Measurements from ENCODE around the gene FANCI.
"Not testable (repeated sequence)": the region's sequence is repeated elsewhere in the genome, so short reads cannot be mapped to it uniquely, and the experiment has no call there.

The FANCI gene

GRCh38 chr15:89243046-89243690 is 611 bp upstream of the FANCI start:
- no peak for TF ChIP-seq ZNF274 (IDR thresholded peaks at IDR 0.05; ENCODE audit: low read depth, low read length)
- peak overlapping the region; percentile 69; the same call in 1 of the 2 replicates for H3K4me3 ChIP-seq (ENCODE audit: low read length)

- no peak for TF ChIP-seq ZNF274 (IDR thresholded peaks at IDR 0.05; ENCODE audit: low read depth, low read length)
- peak overlapping the region; percentile 69 for H3K4me3 ChIP-seq (ENCODE audit: low read length)
Measured at GRCh38 chr15:89244574-89244903, 760 bp downstream of the FANCI start.

GRCh38 chr15:89247446-89247845 is 3.7 kb downstream of the FANCI start:
- no peak overlapping the region for H3K4me3 ChIP-seq (ENCODE audit: low read length)
- TF ChIP-seq ZNF274 (IDR thresholded peaks at IDR 0.05; ENCODE audit: low read depth, low read length), result no peak

- no peak overlapping the region for H3K4me3 ChIP-seq (ENCODE audit: low read length)
- TF ChIP-seq ZNF274 (IDR thresholded peaks at IDR 0.05; ENCODE audit: low read depth, low read length), result no peak
Measured at GRCh38 chr15:89248584-89248983, 4.8 kb downstream of the FANCI start.

GRCh38 chr15:89250142-89250541 is 6.4 kb downstream of the FANCI start:
- not testable (repeated sequence) for H3K4me3 ChIP-seq (ENCODE audit: low read length)

GRCh38 chr15:89277281-89277680 is 33.5 kb downstream of the FANCI start:
- H3K4me3 ChIP-seq (ENCODE audit: low read length), result not testable (repeated sequence)

- TF ChIP-seq ZNF274 (IDR thresholded peaks at IDR 0.05; ENCODE audit: low read depth, low read length), result no peak
- no peak overlapping the region for H3K4me3 ChIP-seq (ENCODE audit: low read length)
Measured at GRCh38 chr15:89278307-89278706, 34.5 kb downstream of the FANCI start.

- no peak for TF ChIP-seq ZNF274 (IDR thresholded peaks at IDR 0.05; ENCODE audit: low read depth, low read length)
- no peak overlapping the region for H3K4me3 ChIP-seq (ENCODE audit: low read length)
Measured at GRCh38 chr15:89282631-89283030, 38.9 kb downstream of the FANCI start.

- no peak overlapping the region for H3K4me3 ChIP-seq (ENCODE audit: low read length)
- no peak for TF ChIP-seq ZNF274 (IDR thresholded peaks at IDR 0.05; ENCODE audit: low read depth, low read length)
Measured at GRCh38 chr15:89283201-89283600, 39.4 kb downstream of the FANCI start.

GRCh38 chr15:89291934-89292438 is 48.2 kb downstream of the FANCI start:
- H3K4me3 ChIP-seq (ENCODE audit: low read length), result no peak overlapping the region
- TF ChIP-seq ZNF274 (IDR thresholded peaks at IDR 0.05; ENCODE audit: low read depth, low read length), result no peak

GRCh38 chr15:89293012-89293411 is 49.2 kb downstream of the FANCI start:
- TF ChIP-seq ZNF274 (IDR thresholded peaks at IDR 0.05; ENCODE audit: low read depth, low read length), result no peak
- H3K4me3 ChIP-seq (ENCODE audit: low read length), result no peak overlapping the region

- TF ChIP-seq ZNF274 (IDR thresholded peaks at IDR 0.05; ENCODE audit: low read depth, low read length), result no peak
- no peak overlapping the region for H3K4me3 ChIP-seq (ENCODE audit: low read length)
Measured at GRCh38 chr15:89299896-89300295, 56.1 kb downstream of the FANCI start.

- H3K4me3 ChIP-seq (ENCODE audit: low read length), result no peak overlapping the region
- TF ChIP-seq ZNF274 (IDR thresholded peaks at IDR 0.05; ENCODE audit: low read depth, low read length), result no peak
Measured at GRCh38 chr15:89301304-89302089, 57.7 kb downstream of the FANCI start.

- H3K4me3 ChIP-seq (ENCODE audit: low read length), result no peak overlapping the region
- TF ChIP-seq ZNF274 (IDR thresholded peaks at IDR 0.05; ENCODE audit: low read depth, low read length), result no peak
Measured at GRCh38 chr15:89303986-89304385, 60.2 kb downstream of the FANCI start.

GRCh38 chr15:89305395-89305794 is 61.6 kb downstream of the FANCI start:
- no peak overlapping the region for H3K4me3 ChIP-seq (ENCODE audit: low read length)
- no peak for TF ChIP-seq ZNF274 (IDR thresholded peaks at IDR 0.05; ENCODE audit: low read depth, low read length)

Measured in GM08714 (cell line).